ENCODE measurements around the gene ERFL.
A peak's percentile ranks its signal among the peaks of the same experiment; 100 is the strongest.

Gene ERFL

DNA sequence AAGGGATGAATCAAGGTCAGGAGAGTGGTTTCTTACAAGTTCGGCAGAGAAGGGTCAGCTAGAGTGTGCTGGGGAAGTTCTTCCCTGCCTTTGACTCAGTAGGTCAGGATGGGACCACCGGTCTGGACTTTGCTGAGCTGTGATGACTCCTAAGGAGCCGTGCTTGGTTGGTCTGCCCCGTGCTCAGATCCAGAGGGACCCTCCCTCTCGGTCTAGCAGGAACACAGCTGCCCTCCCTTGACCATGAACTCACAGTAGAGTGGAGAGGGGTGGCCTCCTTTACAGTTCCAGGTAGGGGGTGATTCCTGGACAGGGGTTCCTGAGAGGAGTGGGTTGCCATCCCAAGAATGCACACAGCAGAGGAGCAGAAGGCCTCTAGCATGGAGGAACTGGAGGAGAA, 63.9 kb downstream of the ERFL start:
- peaks cover 68 to 79% of the 10 kb centered on the region in 2 donors for H3K4me1 ChIP-seq (ENCODE audit: control insufficient read depth in 1 of 2, insufficient read depth in 2 of 2, low read length in 2 of 2)
- peaks cover 45 to 58% of the 10 kb centered on the region in 2 donors for H3K36me3 ChIP-seq (ENCODE audit: control insufficient read depth in 1 of 2, insufficient read depth in 2 of 2, low read length in 2 of 2)

DNA sequence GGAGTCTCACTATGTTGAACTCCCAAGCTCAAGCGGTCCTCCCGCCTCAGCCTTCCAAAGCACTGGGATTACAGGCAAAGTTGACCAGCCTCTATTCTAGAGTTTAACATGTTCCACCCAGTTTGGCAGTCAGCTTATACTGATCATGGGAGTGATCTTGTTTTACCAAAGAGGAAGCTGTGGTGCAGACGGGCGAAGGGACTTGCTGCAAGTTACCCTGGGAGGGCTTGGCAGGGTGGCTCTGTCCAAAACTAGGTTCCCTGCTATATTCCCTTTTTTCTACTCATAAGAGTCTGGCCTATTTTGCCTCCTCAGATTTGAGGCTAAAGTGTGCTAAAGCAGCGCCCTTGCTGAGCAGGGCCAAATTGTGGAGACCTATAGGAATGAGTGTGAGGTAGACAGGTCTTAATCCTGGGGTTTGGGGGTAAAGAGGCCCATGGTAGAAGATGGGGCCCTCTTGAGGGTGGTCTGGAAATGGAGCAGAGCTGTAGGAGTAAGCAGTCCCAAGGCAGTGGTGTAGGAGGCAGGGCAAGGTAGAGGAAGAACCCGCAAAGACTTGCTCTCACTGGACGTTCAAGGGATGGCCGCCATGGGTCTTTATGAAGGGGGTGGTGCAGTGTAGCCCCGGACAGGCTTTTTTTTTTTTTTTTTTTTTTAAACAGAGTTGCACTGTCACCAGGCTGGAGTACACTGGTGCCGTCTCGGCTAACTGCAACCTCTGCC, 64.9 kb downstream of the ERFL start:
- Histone ChIP-seq H3K4me1 (ENCODE audit: control insufficient read depth in 1 of 2, insufficient read depth in 2 of 2, low read length in 2 of 2) (peaks cover 58 to 74% of the 10 kb centered on the region in 2 donors), H3K36me3 (ENCODE audit: control insufficient read depth in 1 of 2, insufficient read depth in 2 of 2, low read length in 2 of 2) (peaks cover 42 to 48% of the 10 kb centered on the region in 2 donors), H3K9ac (ENCODE audit: low read depth in 1 of 2, low read length in 2 of 2) (no peak overlapping the region), H3K27me3 (ENCODE audit: control insufficient read depth in 1 of 2, insufficient read depth in 2 of 2, low read length in 2 of 2) (no peaks in the 10 kb centered on the region), H3K27ac (ENCODE audit: low read depth, low read length) (no peak overlapping the region), H3K9me3 (ENCODE audit: control insufficient read depth in 1 of 2, low read length in 2 of 2) (no peaks in the 10 kb centered on the region), H3K4me3 (ENCODE audit: low read depth in 1 of 2, low read length in 2 of 2) (no peak overlapping the region)

More for the DNA sequence above, 63.9 kb downstream of the ERFL start:
- Histone ChIP-seq H3K4me3 (ENCODE audit: low read depth in 1 of 2, low read length in 2 of 2) (no peak overlapping the region), H3K27ac (ENCODE audit: low read depth, low read length) (no peak overlapping the region), H3K9ac (ENCODE audit: low read depth in 1 of 2, low read length in 2 of 2) (no peak overlapping the region), H3K9me3 (ENCODE audit: control insufficient read depth in 1 of 2, low read length in 2 of 2) (no peaks in the 10 kb centered on the region), H3K27me3 (ENCODE audit: control insufficient read depth in 1 of 2, insufficient read depth in 2 of 2, low read length in 2 of 2) (no peaks in the 10 kb centered on the region)

DNA sequence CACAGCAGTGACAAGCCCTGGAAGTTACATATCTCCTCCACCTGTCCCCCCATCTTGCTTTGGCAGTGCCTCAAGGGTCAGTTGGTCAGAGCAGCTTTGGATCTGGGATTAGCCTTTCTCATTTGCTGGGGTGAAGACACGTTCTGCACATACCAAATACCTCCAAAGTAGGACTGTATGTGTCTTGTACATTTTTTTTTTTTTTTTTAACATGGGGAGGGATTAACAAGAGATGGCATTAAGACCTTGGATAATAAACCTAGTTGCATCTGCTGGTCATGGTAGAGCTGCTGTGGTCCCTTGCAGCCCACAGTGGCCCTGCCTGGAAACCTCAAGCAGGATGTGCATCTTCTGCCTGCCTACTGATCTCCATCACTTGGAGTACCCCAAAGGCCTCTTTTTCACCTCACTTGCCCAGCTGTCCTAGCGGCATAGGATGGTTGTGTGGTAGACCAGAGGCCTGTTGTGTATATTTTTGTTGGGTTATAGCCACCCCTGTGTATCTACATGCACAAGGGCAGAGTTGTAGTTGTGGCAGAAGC, 65.7 kb downstream of the ERFL start:
- H3K4me1 ChIP-seq (ENCODE audit: control insufficient read depth in 1 of 2, insufficient read depth in 2 of 2, low read length in 2 of 2): peaks cover 49 to 66% of the 10 kb centered on the region in 2 donors
- H3K4me3 ChIP-seq (ENCODE audit: low read depth in 1 of 2, low read length in 2 of 2): peak overlapping the region; percentile 16 to 96
- no peaks in the 10 kb centered on the region for H3K9me3 ChIP-seq (ENCODE audit: control insufficient read depth in 1 of 2, low read length in 2 of 2)
- H3K36me3 ChIP-seq (ENCODE audit: control insufficient read depth in 1 of 2, insufficient read depth in 2 of 2, low read length in 2 of 2): peaks cover 42 to 48% of the 10 kb centered on the region in 2 donors
- H3K27me3 ChIP-seq (ENCODE audit: control insufficient read depth in 1 of 2, insufficient read depth in 2 of 2, low read length in 2 of 2): no peaks in the 10 kb centered on the region
- no peak overlapping the region for H3K27ac ChIP-seq (ENCODE audit: low read depth, low read length)
- H3K9ac ChIP-seq (ENCODE audit: low read depth in 1 of 2, low read length in 2 of 2): peak overlapping the region; percentile 2 to 95

DNA sequence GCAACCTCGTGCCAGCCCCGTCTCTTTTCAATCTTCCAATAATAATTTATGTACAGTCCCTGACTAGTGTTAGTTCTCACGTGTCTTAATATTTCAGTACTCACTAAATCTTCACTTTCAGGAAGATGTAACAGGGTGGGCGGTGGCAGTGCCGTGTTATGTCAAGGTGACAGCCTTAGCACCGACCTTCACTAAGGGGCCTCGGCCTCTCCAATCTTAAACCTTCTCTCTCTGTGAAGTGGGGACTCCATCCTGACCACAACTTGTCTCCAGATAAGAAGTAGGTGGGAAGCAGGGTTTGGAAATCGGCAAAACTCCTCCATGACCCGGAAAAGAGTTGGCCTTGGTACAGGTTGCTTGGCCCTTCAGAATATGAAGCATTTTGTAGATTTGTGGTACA, 66.4 kb downstream of the ERFL start:
- H3K27me3 ChIP-seq (ENCODE audit: control insufficient read depth in 1 of 2, insufficient read depth in 2 of 2, low read length in 2 of 2): no peaks in the 10 kb centered on the region
- H3K4me3 ChIP-seq (ENCODE audit: low read depth in 1 of 2, low read length in 2 of 2): peak overlapping the region; percentile 90 to 96
- no peaks in the 10 kb centered on the region for H3K9me3 ChIP-seq (ENCODE audit: control insufficient read depth in 1 of 2, low read length in 2 of 2)
- H3K36me3 ChIP-seq (ENCODE audit: control insufficient read depth in 1 of 2, insufficient read depth in 2 of 2, low read length in 2 of 2): peaks cover 42 to 48% of the 10 kb centered on the region in 2 donors
- peaks cover 49 to 60% of the 10 kb centered on the region in 2 donors for H3K4me1 ChIP-seq (ENCODE audit: control insufficient read depth in 1 of 2, insufficient read depth in 2 of 2, low read length in 2 of 2)
- H3K27ac ChIP-seq (ENCODE audit: low read depth, low read length): no peak overlapping the region
- H3K9ac ChIP-seq (ENCODE audit: low read depth in 1 of 2, low read length in 2 of 2): peak overlapping the region; percentile 83 to 95

DNA sequence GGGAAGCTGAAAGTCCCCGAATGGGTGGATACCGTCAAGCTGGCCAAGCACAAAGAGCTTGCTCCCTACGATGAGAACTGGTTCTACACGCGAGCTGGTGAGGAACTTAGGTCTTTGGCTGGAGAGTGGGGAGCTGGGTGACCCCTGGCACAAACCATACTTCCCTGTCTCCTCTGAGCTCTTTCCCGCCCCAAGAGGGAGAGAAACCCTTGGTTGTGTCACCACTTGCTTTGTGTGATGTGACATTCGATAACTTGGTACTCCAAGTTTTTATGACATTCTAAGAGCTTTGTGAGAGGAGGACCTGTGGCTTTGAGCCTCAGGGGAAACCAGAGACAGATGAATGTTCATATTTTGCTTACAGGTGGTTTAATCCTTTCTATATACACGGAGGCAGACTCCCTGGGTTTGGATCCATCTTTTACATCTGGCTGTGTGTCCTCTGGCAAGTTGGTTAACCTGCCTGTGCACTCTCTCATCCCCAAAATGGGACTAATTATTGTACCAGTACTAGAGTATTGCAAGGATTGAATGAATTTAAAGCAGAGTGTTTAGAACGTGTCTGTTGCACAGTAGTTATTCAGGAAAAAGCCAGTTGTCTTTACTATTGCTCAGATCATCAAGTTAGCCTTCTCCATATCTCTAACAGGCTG, 67.0 kb downstream of the ERFL start:
- H3K4me1 ChIP-seq (ENCODE audit: control insufficient read depth in 1 of 2, insufficient read depth in 2 of 2, low read length in 2 of 2): peaks cover 45 to 54% of the 10 kb centered on the region in 2 donors
- H3K4me3 ChIP-seq (ENCODE audit: low read depth in 1 of 2, low read length in 2 of 2): peak overlapping the region; percentile 90 to 96
- no peaks in the 10 kb centered on the region for H3K27me3 ChIP-seq (ENCODE audit: control insufficient read depth in 1 of 2, insufficient read depth in 2 of 2, low read length in 2 of 2)
- peak overlapping the region; percentile 83 to 95 for H3K9ac ChIP-seq (ENCODE audit: low read depth in 1 of 2, low read length in 2 of 2)
- no peaks in the 10 kb centered on the region for H3K9me3 ChIP-seq (ENCODE audit: control insufficient read depth in 1 of 2, low read length in 2 of 2)
- H3K36me3 ChIP-seq (ENCODE audit: control insufficient read depth in 1 of 2, insufficient read depth in 2 of 2, low read length in 2 of 2): peaks cover 39 to 46% of the 10 kb centered on the region in 2 donors
- no peak overlapping the region for H3K27ac ChIP-seq (ENCODE audit: low read depth, low read length)

DNA sequence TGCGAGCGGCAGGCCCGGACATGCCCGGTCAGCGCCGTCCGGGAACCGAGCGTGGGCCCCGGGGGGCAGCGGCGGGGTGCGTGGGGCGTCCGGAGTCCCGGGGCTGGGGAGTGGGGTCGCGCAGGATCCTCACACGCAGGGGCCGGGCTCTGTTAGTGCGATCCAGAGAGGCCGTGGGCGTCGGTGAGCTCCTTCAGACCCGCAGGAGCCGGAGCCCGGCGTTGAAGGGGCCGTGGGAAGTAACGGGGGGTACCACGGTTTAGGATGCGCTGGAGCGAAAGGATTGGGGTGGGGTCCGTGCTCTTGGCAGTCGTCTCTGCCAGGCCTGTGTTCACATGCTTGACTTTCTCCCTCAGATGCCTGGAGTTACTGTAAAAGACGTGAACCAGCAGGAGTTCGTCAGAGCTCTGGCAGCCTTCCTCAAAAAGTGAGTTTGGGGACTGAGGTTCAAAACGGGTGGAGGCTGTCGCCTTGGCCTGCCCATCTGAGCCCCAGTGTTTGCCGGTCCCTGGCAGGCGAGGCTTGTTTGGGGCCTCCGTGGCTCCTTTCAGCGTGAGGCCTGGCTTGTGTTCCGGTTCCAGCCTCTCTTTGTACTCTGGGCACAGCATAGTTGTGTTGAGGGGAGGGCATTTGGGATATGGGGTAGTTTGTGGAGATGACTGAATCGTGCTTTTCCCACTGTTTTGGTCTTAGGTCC, 67.7 kb downstream of the ERFL start:
- Histone ChIP-seq H3K4me1 (ENCODE audit: control insufficient read depth in 1 of 2, insufficient read depth in 2 of 2, low read length in 2 of 2) (peaks cover 42 to 52% of the 10 kb centered on the region in 2 donors), H3K9ac (ENCODE audit: low read depth in 1 of 2, low read length in 2 of 2) (peak overlapping the region; percentile 83 to 95), H3K27ac (ENCODE audit: low read depth, low read length) (peak overlapping the region; percentile 91), H3K27me3 (ENCODE audit: control insufficient read depth in 1 of 2, insufficient read depth in 2 of 2, low read length in 2 of 2) (no peaks in the 10 kb centered on the region), H3K36me3 (ENCODE audit: control insufficient read depth in 1 of 2, insufficient read depth in 2 of 2, low read length in 2 of 2) (peaks cover 37 to 45% of the 10 kb centered on the region in 2 donors), H3K4me3 (ENCODE audit: low read depth in 1 of 2, low read length in 2 of 2) (peak overlapping the region; percentile 90 to 96), H3K9me3 (ENCODE audit: control insufficient read depth in 1 of 2, low read length in 2 of 2) (no peaks in the 10 kb centered on the region)

DNA sequence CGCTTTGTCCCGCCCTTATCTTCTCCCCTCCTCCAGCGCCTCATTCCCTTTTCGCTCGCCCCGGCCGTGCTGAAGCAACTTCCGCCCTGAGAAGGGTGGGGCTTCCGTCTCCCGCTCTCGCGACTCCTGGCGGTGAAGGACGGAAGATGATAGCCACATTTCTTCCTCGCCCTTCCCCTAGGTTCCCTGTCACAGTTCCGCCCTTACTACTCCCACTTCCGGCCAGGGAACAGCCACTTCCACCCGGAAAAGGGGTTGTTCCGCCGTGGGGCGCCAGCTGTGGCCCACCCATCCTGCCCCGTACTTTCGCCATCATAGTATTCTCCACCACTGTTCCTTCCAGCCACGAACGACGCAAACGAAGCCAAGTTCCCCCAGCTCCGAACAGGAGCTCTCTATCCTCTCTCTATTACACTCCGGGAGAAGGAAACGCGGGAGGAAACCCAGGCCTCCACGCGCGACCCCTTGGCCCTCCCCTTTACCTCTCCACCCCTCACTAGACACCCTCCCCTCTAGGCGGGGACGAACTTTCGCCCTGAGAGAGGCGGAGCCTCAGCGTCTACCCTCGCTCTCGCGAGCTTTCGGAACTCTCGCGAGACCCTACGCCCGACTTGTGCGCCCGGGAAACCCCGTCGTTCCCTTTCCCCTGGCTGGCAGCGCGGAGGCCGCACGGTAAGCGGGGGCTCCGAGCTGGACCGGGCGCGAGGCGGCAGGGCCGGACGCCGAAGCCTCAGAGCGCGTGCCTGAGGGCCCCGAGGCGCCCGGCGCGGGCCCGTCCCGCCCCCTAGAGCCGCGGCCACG, 68.4 kb downstream of the ERFL start, which contains the start of gene RPS19:
TSS of gene RPS19 (plus strand) at position 638 of the 801 bp plus-strand sequence. CDS start 520 bp downstream, outside the sequence.
- peaks cover 36 to 46% of the 10 kb centered on the region in 2 donors for H3K4me1 ChIP-seq (ENCODE audit: control insufficient read depth in 1 of 2, insufficient read depth in 2 of 2, low read length in 2 of 2)
- no peaks in the 10 kb centered on the region for H3K27me3 ChIP-seq (ENCODE audit: control insufficient read depth in 1 of 2, insufficient read depth in 2 of 2, low read length in 2 of 2)
- peak within 1 kb of the TSS; percentile 91 for H3K27ac ChIP-seq (ENCODE audit: low read depth, low read length)
- peak within 1 kb of the TSS; percentile 83 to 95 for H3K9ac ChIP-seq (ENCODE audit: low read depth in 1 of 2, low read length in 2 of 2)
- H3K9me3 ChIP-seq (ENCODE audit: control insufficient read depth in 1 of 2, low read length in 2 of 2): no peaks in the 10 kb centered on the region
- H3K36me3 ChIP-seq (ENCODE audit: control insufficient read depth in 1 of 2, insufficient read depth in 2 of 2, low read length in 2 of 2): peaks cover 33 to 38% of the 10 kb centered on the region in 2 donors
- H3K4me3 ChIP-seq (ENCODE audit: low read depth in 1 of 2, low read length in 2 of 2): peak within 1 kb of the TSS; percentile 90 to 96

DNA sequence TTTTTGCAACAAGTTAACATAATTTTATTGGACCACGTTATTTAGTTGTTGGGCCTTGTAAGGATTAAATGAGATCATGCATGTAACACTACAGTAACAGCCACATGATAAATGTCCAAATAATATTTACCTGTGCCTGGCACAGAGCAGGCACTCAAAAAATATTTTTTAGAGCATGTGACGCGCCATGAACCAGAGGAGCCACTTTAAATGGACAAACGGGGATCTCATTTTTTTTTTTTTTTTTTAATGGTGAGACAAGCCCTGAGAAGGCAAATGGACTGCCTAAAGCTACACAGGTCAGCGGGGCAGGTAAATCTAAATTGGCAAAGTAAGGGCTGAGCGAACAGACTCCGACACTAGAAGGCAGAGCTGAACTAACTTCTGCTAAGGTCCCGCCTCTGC, 69.0 kb downstream of the ERFL start:
- peak overlapping the region; percentile 47 to 96 for H3K4me3 ChIP-seq (ENCODE audit: low read depth in 1 of 2, low read length in 2 of 2)
- H3K9me3 ChIP-seq (ENCODE audit: control insufficient read depth in 1 of 2, low read length in 2 of 2): no peaks in the 10 kb centered on the region
- H3K27ac ChIP-seq (ENCODE audit: low read depth, low read length): no peak overlapping the region
- peaks cover 30 to 40% of the 10 kb centered on the region in 2 donors for H3K4me1 ChIP-seq (ENCODE audit: control insufficient read depth in 1 of 2, insufficient read depth in 2 of 2, low read length in 2 of 2)
- H3K27me3 ChIP-seq (ENCODE audit: control insufficient read depth in 1 of 2, insufficient read depth in 2 of 2, low read length in 2 of 2): peaks cover 0 to under 1% of the 10 kb centered on the region in 2 donors
- H3K9ac ChIP-seq (ENCODE audit: low read depth in 1 of 2, low read length in 2 of 2): peak overlapping the region in 1 of 2 donors; percentile 38
- peaks cover 27 to 32% of the 10 kb centered on the region in 2 donors for H3K36me3 ChIP-seq (ENCODE audit: control insufficient read depth in 1 of 2, insufficient read depth in 2 of 2, low read length in 2 of 2)

Data from duodenal mucosa (tissue), 2 donors.